Measurements from ENCODE around the gene PLPPR1.

GRCh38 chr9:101018467-101018866 is 10.1 kb upstream of the PLPPR1 start:
- TF ChIP-seq TAF1 (IDR thresholded peaks at IDR 0.05; ENCODE audit: borderline replicate concordance, low read depth, low read length): no peak
- no peak for TF ChIP-seq POLR2AphosphoS5 (IDR thresholded peaks at IDR 0.05; ENCODE audit: low read depth, low read length)
